NT2/D1 (cell line): ENCODE data around the gene UTF1.

ENCODE experiments used
- DNase-seq: peaks from one replicate; pipeline ENCODE4 v3.0.0-alpha.2; 2011; ENCODE audit warnings: low read depth, low spot score
- H3K27me3 ChIP-seq: 2 replicates; pipeline ENCODE4 v1.6.0; 2011; ENCODE audit warnings: mild to moderate bottlenecking; ENCODE audit not compliant: insufficient read length, insufficient read depth
- H3K36me3 ChIP-seq: 2 replicates; pipeline ENCODE4 v1.6.1; 2011; ENCODE audit warnings: mild to moderate bottlenecking, low read length, mixed read lengths; ENCODE audit not compliant: insufficient read depth, insufficient read length
- H3K4me1 ChIP-seq: 2 replicates; pipeline ENCODE4 v1.5.1; 2011; ENCODE audit not compliant: insufficient read depth, insufficient read length
- H3K4me3 ChIP-seq: 2 replicates; pipeline ENCODE4 v1.5.1; 2011; ENCODE audit warnings: low read depth; ENCODE audit not compliant: insufficient read length
- H3K9ac ChIP-seq: 2 replicates; pipeline ENCODE4 v1.6.0; 2011; ENCODE audit warnings: low read depth; ENCODE audit not compliant: insufficient read length
- H3K9me3 ChIP-seq: 2 replicates; pipeline ENCODE4 v1.5.1; 2011; ENCODE audit warnings: mild to moderate bottlenecking, low read length; ENCODE audit not compliant: insufficient read depth
- SUZ12 ChIP-seq: IDR thresholded peaks from 2 replicates; pipeline ENCODE4 v1.6.1; 2011; ENCODE audit not compliant: insufficient read length, insufficient read depth; ENCODE audit errors: extremely low read depth
- YY1 ChIP-seq: IDR thresholded peaks from 2 replicates; pipeline ENCODE4 v1.6.1; 2011; ENCODE audit not compliant: insufficient read length, insufficient read depth
- ZNF274 ChIP-seq: IDR thresholded peaks from 2 replicates; pipeline ENCODE4 v1.6.1; 2011; ENCODE audit warnings: mild to moderate bottlenecking, low read depth, low read length

UTF1 gene

GRCh38 chr10:133196936-133197758, 32.9 kb upstream of the UTF1 start:
- H3K4me3 ChIP-seq: no peak overlapping the region
- TF ChIP-seq ZNF274: no peak
- no peak for TF ChIP-seq YY1
- TF ChIP-seq SUZ12: no peak
- peaks cover 2% of the 10 kb centered on the region for H3K4me1 ChIP-seq
- H3K27me3 ChIP-seq: no peaks in the 10 kb centered on the region
- no peaks in the 10 kb centered on the region for H3K36me3 ChIP-seq
- H3K9ac ChIP-seq: no peak overlapping the region
- H3K9me3 ChIP-seq: peaks cover 6% of the 10 kb centered on the region; the same call in 1 of the 2 replicates
- no peak for DNase-seq

- Histone ChIP-seq H3K4me3 (no peak overlapping the region), H3K36me3 (no peaks in the 10 kb centered on the region), H3K9me3 (peaks cover 6% of the 10 kb centered on the region; the same call in 1 of the 2 replicates), H3K9ac (no peak overlapping the region), H3K27me3 (no peaks in the 10 kb centered on the region), H3K4me1 (peaks cover 2% of the 10 kb centered on the region)
- no peak for DNase-seq
- TF ChIP-seq ZNF274 (no peak), YY1 (no peak), SUZ12 (no peak)
Observed at GRCh38 chr10:133197786-133198185, 32.2 kb upstream of the UTF1 start.

- Histone ChIP-seq H3K9ac (no peak overlapping the region), H3K27me3 (no peaks in the 10 kb centered on the region), H3K9me3 (peaks cover 6% of the 10 kb centered on the region; the same call in 1 of the 2 replicates), H3K4me3 (no peak overlapping the region), H3K4me1 (peaks cover 2% of the 10 kb centered on the region), H3K36me3 (no peaks in the 10 kb centered on the region)
- no peak for DNase-seq
- no peak for TF ChIP-seq ZNF274
- TF ChIP-seq SUZ12: no peak
- TF ChIP-seq YY1: no peak
Observed at GRCh38 chr10:133198206-133198605, 31.8 kb upstream of the UTF1 start.

- Histone ChIP-seq H3K36me3 (no peaks in the 10 kb centered on the region), H3K9me3 (peaks cover 4% of the 10 kb centered on the region; the same call in 1 of the 2 replicates), H3K4me3 (no peak overlapping the region), H3K27me3 (no peaks in the 10 kb centered on the region), H3K4me1 (peaks cover 2% of the 10 kb centered on the region), H3K9ac (no peak overlapping the region)
- no peak for DNase-seq
- TF ChIP-seq SUZ12 (no peak), ZNF274 (no peak), YY1 (no peak)
Observed at GRCh38 chr10:133198621-133199487, 31.2 kb upstream of the UTF1 start.

- Histone ChIP-seq H3K9ac (no peak overlapping the region), H3K4me1 (peaks cover 2% of the 10 kb centered on the region), H3K9me3 (no peaks in the 10 kb centered on the region), H3K4me3 (no peak overlapping the region), H3K27me3 (no peaks in the 10 kb centered on the region), H3K36me3 (peaks cover 3% of the 10 kb centered on the region)
- TF ChIP-seq SUZ12 (no peak), YY1 (no peak), ZNF274 (no peak)
- DNase-seq: no peak
Observed at GRCh38 chr10:133199488-133199885, 30.5 kb upstream of the UTF1 start.

GRCh38 chr10:133199992-133200611, 29.9 kb upstream of the UTF1 start:
- Histone ChIP-seq H3K9me3 (no peaks in the 10 kb centered on the region), H3K36me3 (peaks cover 3% of the 10 kb centered on the region), H3K4me3 (no peak overlapping the region), H3K9ac (peak overlapping the region; percentile 10), H3K4me1 (peaks cover 2% of the 10 kb centered on the region), H3K27me3 (no peaks in the 10 kb centered on the region)
- TF ChIP-seq ZNF274 (no peak), YY1 (no peak), SUZ12 (no peak)
- DNase-seq: no peak
